C1 segment of cervical spinal cord (tissue), 14 donors: ENCODE results near the gene PPP1R13B.

Experiments used
- DNase-seq, 14 donors: peaks; one replicate each; lab custom pipeline; 2025; lab: John Stamatoyannopoulos, UW

The PPP1R13B gene

GRCh38 chr14:103881268-103882201 lies 34.2 kb upstream of the PPP1R13B start:
- peak in 4 of 14 donors; percentile 11 to 43 (median 28) for DNase-seq

GRCh38 chr14:103880348-103881267 lies 33.2 kb upstream of the PPP1R13B start:
- DNase-seq = peak in 11 of 14 donors; percentile 14 to 80 (median 46)

- peak in 1 of 14 donors; percentile 84 for DNase-seq
Observed at GRCh38 chr14:103879570-103880347, 32.4 kb upstream of the PPP1R13B start.

GRCh38 chr14:103879118-103879569 lies 31.8 kb upstream of the PPP1R13B start:
- DNase-seq = peak in 1 of 14 donors; percentile 33

- DNase-seq = no peak
Observed at GRCh38 chr14:103878180-103878579, 30.8 kb upstream of the PPP1R13B start.

GRCh38 chr14:103875010-103875409 lies 27.6 kb upstream of the PPP1R13B start:
- DNase-seq = no peak

GRCh38 chr14:103872481-103873113 lies 25.2 kb upstream of the PPP1R13B start:
- no peak for DNase-seq

GRCh38 chr14:103871596-103872480 lies 24.5 kb upstream of the PPP1R13B start:
- peak in 3 of 14 donors; percentile 11 to 37 (median 29) for DNase-seq

- no peak for DNase-seq
Observed at GRCh38 chr14:103870891-103871595, 23.7 kb upstream of the PPP1R13B start.

GRCh38 chr14:103870144-103870876 lies 22.9 kb upstream of the PPP1R13B start:
- no peak for DNase-seq

GRCh38 chr14:103869406-103870143 lies 22.2 kb upstream of the PPP1R13B start:
- no peak for DNase-seq

- no peak for DNase-seq
Observed at GRCh38 chr14:103868242-103868897, 21.0 kb upstream of the PPP1R13B start.

GRCh38 chr14:103867523-103867953 lies 20.2 kb upstream of the PPP1R13B start:
- DNase-seq = peak in 4 of 14 donors; percentile 12 to 51 (median 44)

- no peak for DNase-seq
Observed at GRCh38 chr14:103867020-103867419, 19.6 kb upstream of the PPP1R13B start.

GRCh38 chr14:103863245-103863644 lies 15.9 kb upstream of the PPP1R13B start:
- no peak for DNase-seq

GRCh38 chr14:103862393-103862782 lies 15.0 kb upstream of the PPP1R13B start:
- no peak for DNase-seq
